Naive thymus-derived CD8-positive, alpha-beta T cell (primary cell): Measurements from ENCODE around the gene ADAM33. TPM values are rescaled to one million over a fixed set of nuclear protein-coding genes. Genes with fewer than 3 reads are reported as not detected.

Experiments
- ATAC-seq, 2 donors: fragments of 150-1000 bp; cut with Tn5 transposase in 1 of 2; sonication (Bioruptor Pico), chemical (Tn5 transposase) in 1 of 2; 1 replicate in 1 of 2; 2 replicates in 1 of 2; pipeline ENCODE4 v1.10.0; 2021; ENCODE audit warnings: mild to moderate bottlenecking in 2 of 2, moderate library complexity in 2 of 2
- POLR2A ChIA-PET: fragments of 350-600 bp; sonication (Branson Sonifier 250); formaldehyde crosslinking; loops from one replicate; lab custom pipeline; 2021; ENCODE audit warnings: antibody characterized with exemption; lab: Charles Lee
- DNase-seq, 10 donors: peaks; one replicate each; pipeline versions ENCODE4 v3.0.0 to v3.0.0-alpha.2; 2020 to 2022
- H3K27ac Mint-ChIP-seq, 10 donors: one replicate each; pipeline ENCODE4 v1.8.0; 2020 to 2022; ENCODE audit warnings: mild to moderate bottlenecking in 10 of 10, mixed read lengths in 10 of 10, moderate library complexity in 4 of 10, inconsistent platforms in 1 of 10
- H3K27me3 Mint-ChIP-seq, 5 donors: one replicate each; pipeline ENCODE4 v1.8.0; 2021 to 2022; ENCODE audit warnings: mixed read lengths in 5 of 5
- H3K36me3 Mint-ChIP-seq, 3 donors: one replicate each; pipeline ENCODE4 v1.8.0; 2020 to 2022; ENCODE audit warnings: mixed read lengths in 3 of 3, mild to moderate bottlenecking in 2 of 3, inconsistent platforms in 1 of 3
- H3K4me1 Mint-ChIP-seq, 4 donors: one replicate each; pipeline ENCODE4 v1.8.0; 2021 to 2022; ENCODE audit warnings: mixed read lengths in 4 of 4
- H3K4me3 Mint-ChIP-seq, 10 donors: one replicate each; pipeline ENCODE4 v1.8.0; 2020 to 2022; ENCODE audit warnings: mild to moderate bottlenecking in 10 of 10, mixed read lengths in 10 of 10, moderate library complexity in 6 of 10, inconsistent platforms in 1 of 10
- H3K9me3 Mint-ChIP-seq, 9 donors: one replicate each; pipeline ENCODE4 v1.8.0; 2020 to 2022; ENCODE audit warnings: mixed read lengths in 9 of 9, mild to moderate bottlenecking in 3 of 9, inconsistent platforms in 1 of 9, moderate library complexity in 1 of 9
- polyA plus RNA-seq, 3 donors: library from polyadenylated mRNA; unstranded; fragments of 300-500 nt; fragmentation: Illumina TruSeq; gene quantifications; one replicate each; pipeline ENCODE4 v1.2.3, GENCODE V29; 2021
- total RNA-seq, 8 experiments: library from RNA in 2 of 8; stranded (reverse) in 2 of 8; gene quantifications; one replicate each; pipeline ENCODE4 v1.2.3 and lab custom pipeline; 2021 to 2026

The ADAM33 gene
- not detected for total RNA-seq
- polyA plus RNA-seq = not detected
- total RNA-seq (lab: John Stamatoyannopoulos, UW) = 0 to 0.08 (median 0) reads per million in 6 experiments

- DNase-seq = no peak
- H3K36me3 Mint-ChIP-seq = no peaks in the 10 kb centered on the region
- H3K4me3 Mint-ChIP-seq = peak within 1 kb of the TSS in 3 of 10 donors; percentile 15 to 41 (median 34)
- peak within 1 kb of the TSS in 1 of 10 donors; percentile 54 for H3K27ac Mint-ChIP-seq
- no peaks in the 10 kb centered on the region for H3K9me3 Mint-ChIP-seq
- no peak for ATAC-seq
- peaks cover 27 to 71% (median 44%) of the 10 kb centered on the region in 5 donors for H3K27me3 Mint-ChIP-seq
- H3K4me1 Mint-ChIP-seq = peaks cover 0 to 8% (median 5%) of the 10 kb centered on the region in 4 donors
- POLR2A ChIA-PET = no interaction called here
These were observed at the start of gene ADAM33 for GRCh38 chr20:3681931-3682781. Gene ADAM33, minus strand, starts transcription at chr20:3682010. Its CDS starts 6 bp downstream, at chr20:3682004.

GRCh38 chr20:3730803-3731672 lies 49.2 kb upstream of the ADAM33 start:
- ATAC-seq = no peak
- Mint-ChIP-seq H3K27me3 (peaks cover 27 to 66% (median 47%) of the 10 kb centered on the region in 5 donors), H3K9me3 (no peaks in the 10 kb centered on the region), H3K4me1 (peaks cover 0 to 3% (median 3%) of the 10 kb centered on the region in 4 donors), H3K36me3 (no peaks in the 10 kb centered on the region), H3K27ac (peak overlapping the region in 1 of 10 donors; percentile 36), H3K4me3 (peak overlapping the region in 5 of 10 donors; percentile 11 to 36 (median 19))
- DNase-seq = no peak
- POLR2A ChIA-PET = no interaction called here

- DNase-seq = no peak
- Mint-ChIP-seq H3K27me3 (peaks cover 28 to 67% (median 50%) of the 10 kb centered on the region in 5 donors), H3K36me3 (no peaks in the 10 kb centered on the region), H3K9me3 (no peaks in the 10 kb centered on the region), H3K4me3 (no peak overlapping the region), H3K27ac (no peak overlapping the region), H3K4me1 (peaks cover 0 to 3% (median 3%) of the 10 kb centered on the region in 4 donors)
- POLR2A ChIA-PET = no interaction called here
- no peak for ATAC-seq
These were observed 48.2 kb upstream of the ADAM33 start for GRCh38 chr20:3729811-3730540.

- Mint-ChIP-seq H3K36me3 (no peaks in the 10 kb centered on the region), H3K9me3 (no peaks in the 10 kb centered on the region), H3K4me1 (peaks cover 0 to 3% (median 3%) of the 10 kb centered on the region in 4 donors), H3K27me3 (peaks cover 27 to 64% (median 50%) of the 10 kb centered on the region in 5 donors), H3K27ac (no peak overlapping the region), H3K4me3 (no peak overlapping the region)
- POLR2A ChIA-PET = no interaction called here
- ATAC-seq (no peak), DNase-seq (no peak)
These were observed 47.6 kb upstream of the ADAM33 start for GRCh38 chr20:3729378-3729777.

- POLR2A ChIA-PET = no interaction called here
- DNase-seq = no peak
- peaks cover 27 to 61% (median 50%) of the 10 kb centered on the region in 5 donors for H3K27me3 Mint-ChIP-seq
- no peaks in the 10 kb centered on the region for H3K9me3 Mint-ChIP-seq
- H3K36me3 Mint-ChIP-seq = no peaks in the 10 kb centered on the region
- no peak for ATAC-seq
- H3K4me3 Mint-ChIP-seq = no peak overlapping the region
- peaks cover 0 to 3% (median 3%) of the 10 kb centered on the region in 4 donors for H3K4me1 Mint-ChIP-seq
- H3K27ac Mint-ChIP-seq = no peak overlapping the region
These were observed 47.1 kb upstream of the ADAM33 start for GRCh38 chr20:3728876-3729275.

GRCh38 chr20:3728354-3728753 lies 46.5 kb upstream of the ADAM33 start:
- Mint-ChIP-seq H3K27ac (no peak overlapping the region), H3K9me3 (no peaks in the 10 kb centered on the region), H3K36me3 (no peaks in the 10 kb centered on the region), H3K4me3 (no peak overlapping the region), H3K27me3 (peaks cover 27 to 56% (median 47%) of the 10 kb centered on the region in 5 donors), H3K4me1 (peaks cover 0 to 3% (median 3%) of the 10 kb centered on the region in 4 donors)
- no peak for ATAC-seq
- DNase-seq = no peak
- POLR2A ChIA-PET = no interaction called here

- ATAC-seq (no peak), DNase-seq (no peak)
- H3K9me3 Mint-ChIP-seq = no peaks in the 10 kb centered on the region
- H3K27me3 Mint-ChIP-seq = peaks cover 27 to 48% (median 46%) of the 10 kb centered on the region in 5 donors
- H3K4me3 Mint-ChIP-seq = no peak overlapping the region
- no peak overlapping the region for H3K27ac Mint-ChIP-seq
- peaks cover 0 to 3% (median 2%) of the 10 kb centered on the region in 4 donors for H3K4me1 Mint-ChIP-seq
- no peaks in the 10 kb centered on the region for H3K36me3 Mint-ChIP-seq
- POLR2A ChIA-PET = no interaction called here
These were observed 45.7 kb upstream of the ADAM33 start for GRCh38 chr20:3727401-3728021.

- Mint-ChIP-seq H3K4me1 (peaks cover 0 to 3% (median under 1%) of the 10 kb centered on the region in 4 donors), H3K27ac (no peak overlapping the region), H3K27me3 (peaks cover 25 to 33% (median 31%) of the 10 kb centered on the region in 5 donors), H3K36me3 (no peaks in the 10 kb centered on the region), H3K9me3 (no peaks in the 10 kb centered on the region), H3K4me3 (no peak overlapping the region)
- ATAC-seq = no peak
- POLR2A ChIA-PET = interaction anchor here (0.7 kb wide), 1 partner anchor 62 kb away, joined by 3 read pairs; no protein-coding TSS in a partner anchor
- DNase-seq = no peak
These were observed 42.5 kb upstream of the ADAM33 start for GRCh38 chr20:3724356-3724755.

GRCh38 chr20:3723284-3723683 lies 41.5 kb upstream of the ADAM33 start:
- Mint-ChIP-seq H3K27ac (no peak overlapping the region), H3K4me1 (peaks cover 0 to 3% (median 0%) of the 10 kb centered on the region in 4 donors), H3K27me3 (peaks cover 23 to 31% (median 29%) of the 10 kb centered on the region in 5 donors), H3K36me3 (no peaks in the 10 kb centered on the region), H3K4me3 (no peak overlapping the region), H3K9me3 (no peaks in the 10 kb centered on the region)
- POLR2A ChIA-PET = interaction anchor here (0.7 kb wide), 1 partner anchor 207 kb away, joined by 5 read pairs; no protein-coding TSS in a partner anchor
- ATAC-seq (no peak), DNase-seq (no peak)

GRCh38 chr20:3721912-3722311 lies 40.1 kb upstream of the ADAM33 start:
- Mint-ChIP-seq H3K36me3 (no peaks in the 10 kb centered on the region), H3K27me3 (peaks cover 11 to 27% (median 26%) of the 10 kb centered on the region in 5 donors), H3K9me3 (no peaks in the 10 kb centered on the region), H3K4me1 (peaks cover 0 to 3% (median 0%) of the 10 kb centered on the region in 4 donors), H3K27ac (no peak overlapping the region), H3K4me3 (no peak overlapping the region)
- DNase-seq = no peak
- POLR2A ChIA-PET = no interaction called here
- no peak for ATAC-seq

- no peaks in the 10 kb centered on the region for H3K36me3 Mint-ChIP-seq
- no peak for ATAC-seq
- H3K27ac Mint-ChIP-seq = no peak overlapping the region
- POLR2A ChIA-PET = no interaction called here
- peaks cover 0 to 3% (median 0%) of the 10 kb centered on the region in 4 donors for H3K4me1 Mint-ChIP-seq
- H3K9me3 Mint-ChIP-seq = no peaks in the 10 kb centered on the region
- DNase-seq = no peak
- H3K27me3 Mint-ChIP-seq = peaks cover 9 to 31% (median 22%) of the 10 kb centered on the region in 5 donors
- no peak overlapping the region for H3K4me3 Mint-ChIP-seq
These were observed 38.8 kb upstream of the ADAM33 start for GRCh38 chr20:3720626-3721025.
